Kidney glomerular epithelial cell (primary cell): Measurements from ENCODE around the gene NDUFA5.
A peak's percentile ranks its signal among the peaks of the same experiment; 100 is the strongest.
"Not testable (repeated sequence)": the region's sequence is repeated elsewhere in the genome, so short reads cannot be mapped to it uniquely, and the experiment has no call there.

ENCODE experiments used
- DNase-seq: peaks from one replicate; lab custom pipeline; 2025; lab: John Stamatoyannopoulos, UW

Gene NDUFA5

DNA sequence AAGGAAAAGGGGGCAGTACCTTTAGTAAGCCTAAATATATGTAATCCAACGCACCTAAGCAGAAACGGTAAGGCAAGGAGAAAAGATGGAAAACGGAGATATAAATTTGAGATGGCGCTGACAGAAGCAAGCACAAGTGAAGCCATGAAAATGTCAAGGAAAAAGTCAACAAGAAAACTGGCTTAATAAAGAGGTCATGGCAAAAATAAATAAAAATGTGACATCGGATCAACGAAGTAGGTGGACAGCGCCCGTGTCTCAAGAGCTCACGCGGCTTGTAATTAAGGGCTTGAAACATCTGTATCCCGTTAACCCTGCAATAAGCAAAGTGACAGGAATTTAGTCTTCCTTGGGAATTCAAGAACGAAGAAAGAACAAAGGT lies 611 bp downstream of the NDUFA5 start:
- DNase-seq = no peak

DNA sequence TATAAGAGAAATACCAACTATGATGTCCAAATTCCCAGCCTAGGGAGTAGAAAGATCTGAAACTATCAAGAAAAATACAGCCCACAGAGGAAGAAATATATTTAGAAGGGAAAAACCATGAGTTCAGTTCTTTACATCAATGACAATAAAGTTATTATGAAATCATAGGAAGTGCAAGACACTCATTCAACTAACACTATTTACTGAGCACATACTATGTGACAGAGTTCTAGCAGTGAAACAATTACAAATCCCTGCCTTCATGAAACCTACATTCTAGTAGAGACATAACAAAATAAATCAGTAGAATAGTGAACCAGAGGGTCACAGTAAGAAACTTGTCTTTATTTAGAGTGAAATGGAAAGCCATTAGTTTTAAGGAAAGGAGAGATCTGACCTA lies 2.1 kb downstream of the NDUFA5 start:
- DNase-seq = no peak

DNA sequence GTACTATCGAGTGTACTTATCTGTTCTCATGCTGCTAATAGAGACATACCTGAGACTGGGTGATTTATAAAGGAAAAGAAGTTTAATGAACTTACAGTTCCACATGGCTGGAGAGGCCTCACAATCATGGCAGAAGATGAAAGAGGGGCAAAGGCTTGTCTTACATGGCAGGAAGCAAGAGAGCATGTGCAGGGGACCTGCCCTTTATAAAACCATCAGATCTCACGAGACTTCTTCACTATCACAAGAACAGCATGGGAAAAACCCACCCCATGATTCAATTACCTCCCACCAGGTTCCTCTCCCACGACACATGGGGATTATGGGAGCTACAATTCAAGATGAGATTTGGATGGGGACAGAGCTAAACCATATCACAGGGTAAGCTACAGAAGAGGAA lies 4.5 kb downstream of the NDUFA5 start:
- DNase-seq = no peak

DNA sequence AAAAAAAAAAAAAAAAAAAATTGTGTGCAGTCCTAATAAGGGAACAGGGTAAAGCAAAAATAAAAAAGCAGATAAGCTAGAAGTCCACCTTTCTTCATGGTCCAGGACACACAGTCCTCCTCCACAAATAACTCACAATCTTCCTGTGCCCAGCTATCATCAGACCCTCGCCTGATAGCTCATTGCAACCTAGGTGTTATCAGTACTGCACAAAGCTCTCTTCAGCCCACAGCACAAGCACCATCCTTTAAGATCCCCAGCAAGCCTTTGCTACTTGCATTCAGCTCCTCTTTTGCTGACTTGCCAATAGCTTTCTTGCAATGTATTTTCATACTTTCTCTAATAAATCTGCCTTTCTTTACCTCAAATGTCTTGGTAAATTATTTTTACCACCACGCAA lies 5.0 kb downstream of the NDUFA5 start:
- no peak for DNase-seq

DNA sequence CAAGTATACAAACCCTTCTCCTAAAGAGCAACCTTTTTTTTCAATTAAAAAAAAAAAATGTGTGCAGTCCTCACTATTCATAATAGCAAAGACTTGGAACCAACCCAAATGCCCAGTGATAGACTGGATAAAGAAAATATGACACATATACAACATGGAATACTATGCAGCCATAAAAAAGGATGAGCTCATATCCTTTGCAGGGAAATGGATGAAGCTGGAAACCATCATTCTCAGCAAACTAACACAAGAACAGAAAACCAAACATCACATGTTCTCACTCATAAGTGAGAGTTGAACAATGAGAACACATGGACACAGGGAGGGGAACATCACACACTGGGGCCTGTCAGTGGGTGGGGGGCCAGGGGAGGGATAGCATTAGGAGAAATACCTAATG lies 5.5 kb downstream of the NDUFA5 start:
- DNase-seq = not testable (repeated sequence)

DNA sequence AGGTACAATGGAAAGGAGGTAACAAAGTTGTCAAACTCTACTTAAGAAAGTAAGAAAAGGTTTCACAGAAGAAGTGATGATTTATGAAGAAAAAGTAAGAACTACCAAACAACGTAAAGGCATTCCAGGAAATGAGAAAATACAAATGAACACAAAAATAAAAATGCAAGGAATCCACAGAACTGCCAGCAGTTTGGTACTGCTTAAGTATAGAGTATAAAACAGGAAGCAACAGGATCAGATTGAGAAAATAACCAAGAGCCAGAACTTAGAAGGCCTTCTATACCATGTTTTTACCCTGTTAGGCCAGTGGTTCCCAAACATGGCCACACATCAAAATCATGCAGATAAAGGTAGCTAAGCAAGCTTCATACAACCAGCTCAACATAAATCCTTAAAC lies 9.2 kb downstream of the NDUFA5 start:
- DNase-seq = no peak

DNA sequence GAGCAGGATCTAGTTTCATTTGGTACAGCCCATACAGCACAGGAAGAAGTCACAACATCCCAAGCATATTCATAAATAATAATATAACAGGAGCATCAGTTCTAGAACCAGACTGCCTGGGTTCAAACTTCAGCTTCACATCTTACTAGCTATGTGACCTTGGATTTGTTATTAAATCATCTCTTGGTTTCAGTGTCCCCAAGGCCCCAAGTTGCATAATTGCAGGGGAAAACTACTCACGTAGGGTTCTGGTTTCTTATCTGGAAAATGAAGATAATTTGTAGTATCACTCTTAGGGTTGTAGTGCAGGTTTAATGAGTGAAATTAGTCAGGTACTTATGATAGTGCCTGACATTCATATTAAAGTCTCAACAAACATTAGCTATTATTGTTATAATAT lies 17.7 kb downstream of the NDUFA5 start:
- DNase-seq = no peak

DNA sequence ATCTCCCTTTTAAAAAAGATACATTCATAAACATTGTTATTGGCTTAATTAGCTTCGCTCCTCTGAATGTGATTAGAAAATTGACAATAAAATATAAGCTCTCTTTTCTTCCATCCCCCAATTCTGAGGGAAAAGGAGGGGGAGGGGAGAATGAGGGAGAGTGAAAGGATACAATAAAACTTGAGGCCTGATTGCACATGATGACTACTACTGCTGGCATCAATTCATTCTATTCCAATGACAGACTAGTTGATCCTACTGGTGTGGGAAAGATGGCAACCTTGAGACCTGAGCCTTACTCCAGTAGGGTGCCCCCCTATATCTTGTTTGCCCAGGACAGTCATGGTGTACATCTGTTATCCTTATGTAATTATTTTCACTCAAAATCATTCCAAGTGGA lies 18.7 kb downstream of the NDUFA5 start:
- peak; percentile 11 for DNase-seq

DNA sequence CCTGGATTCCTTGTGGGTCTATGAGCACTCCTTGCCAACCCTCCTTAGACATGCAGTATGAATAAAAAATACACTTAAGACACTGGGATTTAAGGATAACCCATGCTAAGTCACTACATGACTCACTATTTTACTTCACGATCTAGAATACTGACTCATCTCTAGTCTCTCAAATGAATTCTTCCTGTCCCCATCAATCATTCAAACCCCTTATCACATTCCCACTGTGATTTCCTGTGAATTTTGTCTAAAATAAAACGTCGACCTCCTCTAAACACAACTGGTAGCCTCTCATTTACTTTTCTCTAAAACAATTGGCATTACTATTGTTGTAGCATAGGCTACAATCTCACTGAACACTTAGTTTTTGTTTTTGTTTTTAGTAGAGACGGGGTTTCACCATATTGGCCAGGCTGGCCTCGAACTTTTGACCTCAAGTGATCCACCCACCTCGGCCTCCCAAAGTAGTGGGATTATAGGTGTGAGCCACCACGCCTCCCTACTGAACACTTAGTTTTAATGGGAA lies 19.4 kb downstream of the NDUFA5 start:
- DNase-seq = peak; percentile 77

DNA sequence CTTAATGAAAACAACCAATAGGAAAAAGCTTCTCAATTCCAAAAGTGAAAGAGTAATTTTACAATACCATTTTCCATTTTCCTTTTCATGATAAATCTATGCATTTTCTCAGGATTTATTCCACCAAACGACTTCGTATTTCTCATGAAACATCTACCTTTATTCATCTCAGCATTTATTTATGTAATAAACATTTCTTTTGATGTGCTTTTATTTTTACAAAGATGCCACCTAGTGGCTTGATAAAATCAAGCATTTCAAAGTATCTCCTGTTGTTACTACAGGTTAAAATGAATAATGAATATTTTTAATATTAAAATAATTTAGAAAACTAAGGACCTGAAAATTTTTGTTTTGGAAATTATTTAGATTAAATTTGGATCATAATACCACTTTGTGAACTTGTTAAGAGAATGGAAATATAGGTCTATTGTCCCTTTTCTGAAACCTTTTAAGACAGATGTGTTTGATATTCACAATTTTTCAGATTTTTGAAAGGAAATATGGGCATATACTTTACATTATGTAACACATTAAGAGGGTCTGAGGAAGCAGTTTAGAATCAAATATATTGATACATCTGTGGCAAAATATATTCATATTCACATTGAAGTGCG lies 20.5 kb downstream of the NDUFA5 start:
- DNase-seq = peak; percentile 10

DNA sequence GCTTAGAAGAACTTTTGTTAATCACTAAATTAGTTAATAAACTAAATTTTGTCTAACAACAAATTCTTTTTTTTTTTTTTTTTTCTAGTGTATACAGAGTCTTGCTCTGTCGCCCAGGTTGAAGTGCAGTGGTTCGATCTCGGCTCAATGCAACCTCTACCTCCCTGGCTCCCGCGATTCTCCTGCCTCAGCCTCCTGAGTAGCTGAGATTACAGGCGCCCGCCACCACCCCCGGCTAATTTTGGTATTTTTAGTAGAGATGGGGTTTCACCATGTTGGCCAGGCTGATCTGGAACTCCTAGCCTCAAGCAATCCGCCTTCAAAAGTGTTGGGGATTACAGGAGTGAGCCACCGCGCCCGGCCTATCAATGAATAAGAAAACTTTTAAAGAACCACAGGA lies 22.1 kb downstream of the NDUFA5 start:
- DNase-seq = no peak

DNA sequence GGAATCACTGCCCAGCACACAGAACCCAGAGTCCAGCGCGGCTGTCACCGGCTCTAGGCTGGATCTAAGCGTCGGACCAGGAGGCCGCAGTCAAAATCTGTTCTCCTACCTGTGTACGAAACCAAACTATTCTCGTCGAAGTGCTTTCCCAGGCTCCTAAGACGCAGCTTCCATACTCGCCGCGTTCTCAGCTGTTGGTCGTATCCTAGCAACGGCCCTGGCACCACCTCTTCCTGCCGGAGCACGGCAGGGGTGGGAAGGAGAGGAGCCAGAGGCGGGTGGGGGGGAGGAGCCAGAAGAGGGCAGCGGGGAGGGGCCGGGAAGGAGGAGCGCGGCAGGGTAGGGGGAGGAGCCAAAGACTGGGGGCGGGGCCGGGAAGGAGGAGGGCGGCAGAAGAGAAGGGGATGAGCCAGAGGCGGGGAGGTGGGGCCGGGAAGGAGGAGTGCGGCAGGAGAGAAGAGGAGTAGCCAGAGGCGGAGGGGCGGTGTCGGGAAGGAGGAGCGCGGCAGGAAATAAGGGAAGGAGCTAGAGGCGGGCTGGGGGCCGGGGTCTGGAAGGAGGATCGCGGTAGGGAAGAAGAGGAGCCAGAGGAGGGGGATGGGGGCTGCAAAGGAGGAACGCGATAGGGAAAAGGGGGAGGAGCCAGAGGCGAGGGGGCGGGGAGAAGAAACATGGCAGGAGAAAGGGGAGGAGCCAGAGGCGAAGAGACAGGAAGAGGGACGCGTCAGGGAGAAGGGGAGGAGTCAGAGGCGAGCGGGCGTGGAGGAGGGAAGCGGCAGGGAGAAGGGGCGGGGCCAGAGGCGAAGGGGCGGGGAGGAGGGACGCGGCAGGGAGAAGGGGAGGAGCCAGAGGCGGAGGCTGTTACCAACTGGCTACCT lies 23.0 kb downstream of the NDUFA5 start, which contains the start of gene IQUB:
TSS of gene IQUB (minus strand) at position 213 of the 878 bp plus-strand sequence. CDS start 22,255 bp downstream, outside the sequence.
- peak; percentile 96 for DNase-seq

DNA sequence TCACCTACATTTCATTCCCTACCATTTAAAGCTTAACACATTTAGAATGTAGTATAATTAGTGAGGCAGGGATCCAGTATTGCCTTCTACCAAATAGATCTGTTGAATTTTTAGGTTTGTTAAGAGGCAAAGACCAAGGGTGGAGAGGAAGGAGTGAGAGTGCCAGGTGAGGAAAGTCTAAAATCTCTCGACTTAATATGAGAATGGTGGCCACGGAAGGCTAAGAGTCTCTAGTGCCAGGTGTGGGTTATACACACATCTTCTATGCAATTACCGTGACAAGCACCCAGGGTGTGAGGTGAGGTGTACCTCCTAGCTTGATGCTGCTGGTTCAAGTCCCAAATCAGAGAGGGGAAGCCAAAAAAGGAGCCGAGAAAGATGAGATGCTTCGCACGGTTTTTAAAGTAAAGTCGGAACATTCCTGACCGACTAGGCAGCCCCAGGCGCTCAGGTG lies 23.7 kb downstream of the NDUFA5 start:
- peak; percentile 68 for DNase-seq

DNA sequence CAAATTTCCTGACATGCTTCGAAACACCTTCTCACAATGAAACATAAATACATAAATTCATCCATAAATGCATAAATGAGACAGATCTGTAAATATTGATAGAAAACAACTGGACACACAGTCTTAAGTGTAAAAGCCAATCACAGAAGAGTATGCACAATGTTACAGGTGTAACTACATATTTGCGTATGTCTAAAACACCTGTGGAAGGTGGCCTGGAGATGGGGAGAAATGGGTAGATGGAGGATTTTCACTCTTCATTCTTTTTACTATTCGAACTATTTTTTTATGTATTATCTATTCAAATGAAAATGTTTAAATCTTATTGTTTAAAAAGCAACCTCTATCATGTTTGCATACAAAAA lies 24.1 kb downstream of the NDUFA5 start:
- DNase-seq = no peak

DNA sequence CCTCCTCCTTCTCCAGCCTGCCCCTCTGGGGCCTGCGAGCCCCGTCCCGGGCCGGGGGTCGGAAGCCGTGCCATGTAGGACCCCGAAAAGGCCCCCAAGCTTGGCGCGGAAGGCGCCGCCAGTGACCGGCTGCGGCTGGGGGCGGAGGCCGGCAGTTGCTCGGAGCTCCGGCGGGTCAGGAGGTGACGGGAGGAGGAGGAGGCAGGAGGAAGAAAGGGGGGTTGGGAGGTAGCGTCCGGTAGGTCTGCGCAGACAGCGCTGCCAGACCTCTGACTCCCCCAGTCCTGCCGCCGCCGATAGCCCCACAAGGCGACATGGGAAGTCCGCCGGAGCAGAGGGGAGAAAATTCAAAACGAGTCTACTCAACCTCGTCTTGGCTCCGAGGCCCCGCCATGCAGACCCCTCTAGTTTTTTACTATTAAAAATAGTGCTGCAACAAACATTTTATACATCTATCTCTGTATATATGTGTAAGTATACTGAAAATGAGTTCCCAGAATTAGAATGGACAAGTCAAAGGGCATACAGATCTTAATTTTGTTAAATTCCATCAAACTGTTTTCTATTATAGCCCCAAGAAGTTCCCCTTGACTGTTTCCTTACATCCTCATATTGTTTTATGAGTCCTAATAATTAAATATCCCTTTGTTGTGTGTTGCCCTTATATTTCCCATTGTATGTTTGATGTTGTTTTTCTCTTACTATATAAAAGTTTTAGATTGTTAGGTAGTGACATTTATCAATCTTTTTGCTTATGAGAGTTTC lies 24.6 kb downstream of the NDUFA5 start:
- peak; percentile 15 for DNase-seq

DNA sequence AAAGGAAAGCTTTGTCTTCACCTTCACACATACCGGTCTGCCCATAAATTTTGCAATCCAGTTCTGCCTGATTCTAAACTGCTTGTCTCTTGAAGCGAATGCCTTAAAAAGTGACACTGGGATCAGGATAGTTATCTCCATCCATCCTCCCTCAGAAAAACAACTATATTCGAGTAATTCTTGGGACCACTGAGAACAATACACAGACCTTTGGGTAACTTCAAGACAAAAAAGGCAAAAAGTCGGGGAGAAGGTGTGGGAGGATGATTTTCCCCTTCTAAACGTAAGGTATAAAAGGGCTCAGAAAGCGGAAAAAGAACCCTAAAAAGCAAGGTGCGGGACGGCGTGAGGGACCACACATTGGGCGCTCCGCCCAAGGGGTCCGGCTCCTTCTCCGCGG lies 25.3 kb downstream of the NDUFA5 start:
- DNase-seq = not testable (repeated sequence)

DNA sequence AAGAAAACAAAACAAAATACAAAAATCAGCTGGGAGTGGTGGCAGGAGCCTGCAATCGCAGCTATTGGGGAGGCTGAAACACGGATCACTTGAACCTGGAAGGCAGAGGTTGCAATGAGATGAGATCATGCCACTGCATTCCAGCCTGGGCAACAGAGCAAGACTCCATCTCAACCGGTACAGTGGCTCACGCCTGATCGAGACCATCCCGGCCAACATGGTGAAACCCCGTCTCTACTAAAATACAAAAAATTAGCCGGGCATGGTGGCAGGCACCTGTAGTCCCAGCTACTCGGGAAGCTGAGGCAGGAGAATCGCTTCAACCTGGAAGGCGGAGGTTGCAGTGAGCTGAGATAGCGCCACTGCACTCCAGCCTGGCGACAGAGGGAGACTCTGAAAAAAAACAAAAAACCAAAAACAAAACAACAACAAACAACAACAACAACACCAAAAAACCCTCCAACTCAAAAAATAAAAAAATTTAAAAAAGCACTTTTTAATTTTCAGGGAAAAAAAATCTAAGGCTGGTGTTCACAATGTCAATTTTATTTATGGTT lies 27.5 kb downstream of the NDUFA5 start:
- not testable (repeated sequence) for DNase-seq

DNA sequence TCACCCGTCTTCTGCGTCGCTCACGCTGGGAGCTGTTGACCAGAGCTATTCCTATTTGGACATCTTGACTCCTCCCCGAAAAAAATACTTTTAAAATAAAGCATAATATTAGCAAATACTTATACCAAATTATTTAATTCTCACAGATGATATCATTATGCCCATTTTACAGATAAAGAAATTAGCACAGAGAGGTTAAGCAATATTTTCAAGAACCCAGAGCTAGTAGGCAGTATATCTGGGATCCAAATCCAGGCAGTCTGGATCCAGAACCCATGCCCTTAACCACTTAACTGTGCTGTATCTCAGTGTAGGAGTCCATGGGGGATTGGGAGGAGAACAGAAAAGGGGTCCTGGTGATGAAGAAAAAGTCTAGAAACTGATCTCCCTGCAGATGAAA lies 29.4 kb downstream of the NDUFA5 start:
- DNase-seq = no peak

DNA sequence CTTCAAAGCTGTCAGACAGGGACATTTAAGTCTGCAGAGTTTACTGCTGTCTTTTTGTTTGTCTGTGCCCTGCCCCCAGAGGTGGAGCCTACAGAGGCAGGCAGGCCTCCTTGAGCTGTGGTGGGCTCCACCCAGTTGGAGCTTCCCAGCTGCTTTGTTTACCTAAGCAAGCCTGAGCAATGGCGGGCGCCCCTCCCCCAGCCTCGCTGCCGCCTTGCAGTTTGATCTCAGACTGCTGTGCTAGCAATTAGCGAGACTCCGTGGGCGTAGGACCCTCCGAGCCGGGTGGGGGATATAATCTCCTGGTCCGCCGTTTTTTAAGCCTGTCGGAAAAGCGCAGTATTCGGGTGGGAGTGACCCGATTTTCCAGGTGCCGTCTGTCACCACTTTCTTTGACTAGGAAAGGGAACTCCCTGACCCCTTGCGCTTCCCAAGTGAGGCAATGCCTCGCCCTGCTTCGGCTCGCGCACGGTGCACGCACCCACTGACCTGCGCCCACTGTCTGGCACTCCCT lies 29.8 kb downstream of the NDUFA5 start:
- not testable (repeated sequence) for DNase-seq

DNA sequence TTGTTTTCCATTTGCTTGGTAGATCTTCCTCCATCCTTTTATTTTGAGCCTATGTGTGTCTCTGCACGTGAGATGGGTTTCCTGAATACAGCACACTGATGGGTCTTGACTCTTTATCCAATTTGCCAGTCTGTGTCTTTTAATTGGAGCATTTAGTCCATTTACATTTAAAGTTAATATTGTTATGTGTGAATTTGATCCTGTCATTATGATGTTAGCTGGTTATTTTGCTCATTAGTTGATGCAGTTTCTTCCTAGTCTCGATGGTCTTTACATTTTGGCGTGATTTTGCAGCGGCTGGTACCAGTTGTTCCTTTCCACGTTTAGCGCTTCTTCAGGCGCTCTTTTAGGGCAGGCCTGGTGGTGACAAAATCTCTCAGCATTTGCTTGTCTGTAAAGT lies 31.1 kb downstream of the NDUFA5 start:
- not testable (repeated sequence) for DNase-seq

DNA sequence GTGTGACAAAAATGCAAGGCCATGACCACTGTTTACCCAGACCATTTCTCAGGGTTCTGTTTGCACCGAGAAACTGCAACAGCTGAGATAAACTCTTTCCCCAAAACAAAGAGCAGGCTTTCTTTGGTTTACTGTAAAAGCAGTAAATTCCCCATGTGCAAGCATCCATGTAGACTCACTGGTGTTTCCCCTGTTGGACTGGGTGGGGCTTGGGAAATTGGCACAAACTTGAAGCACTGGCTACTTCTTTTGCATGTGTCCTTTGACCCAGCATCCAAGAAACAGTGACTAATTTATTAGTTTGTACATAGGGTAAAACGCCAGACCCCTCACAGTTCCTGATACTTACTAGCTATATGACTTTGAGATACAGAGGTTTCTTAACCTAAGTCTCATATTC lies 35.6 kb downstream of the NDUFA5 start:
- DNase-seq = peak; percentile 84

DNA sequence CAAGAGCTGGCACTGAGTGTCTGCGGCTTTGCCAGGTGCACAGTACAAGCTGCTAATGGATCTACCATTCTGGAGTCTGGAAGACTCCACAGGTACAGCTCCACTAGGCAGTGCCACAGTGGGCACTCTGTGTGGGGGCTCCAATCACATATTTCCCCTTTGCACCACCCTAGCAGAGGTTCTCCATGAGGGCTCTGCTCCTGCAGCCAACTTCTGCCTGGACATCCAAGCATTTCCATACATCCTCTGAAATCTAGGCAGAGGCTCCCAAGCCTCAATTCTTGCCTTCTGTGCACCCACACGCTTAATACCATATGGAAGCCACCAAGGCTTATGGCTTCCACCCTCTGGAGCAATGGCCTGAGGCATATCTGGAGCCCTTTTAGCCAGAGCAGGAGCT lies 52.4 kb downstream of the NDUFA5 start:
- no peak for DNase-seq
